ENCODE data around the gene C17orf114.

GRCh38 chr17:4818276-4818675 lies 16.1 kb upstream of the C17orf114 start:
- TF ChIP-seq CTCF (IDR thresholded peaks at IDR 0.05) (no peak), POLR2AphosphoS5 (IDR thresholded peaks at IDR 0.05; ENCODE audit: low read depth, low read length) (no peak), REST (IDR thresholded peaks at IDR 0.05; ENCODE audit: insufficient read depth in 1 of 2, low read depth in 2 of 2, low read length in 1 of 2) (no peak), TCF7L2 (IDR thresholded peaks at IDR 0.05; ENCODE audit: low read depth, low read length) (no peak), SIN3A (IDR thresholded peaks at IDR 0.05; ENCODE audit: borderline replicate concordance, insufficient read depth, low read depth, low read length) (no peak)

All from Panc1 (cell line).